Spleen (tissue), 11 donors: ENCODE measurements around the gene PITX1. TPM values are rescaled to one million over a fixed set of nuclear protein-coding genes. Genes with fewer than 3 reads are reported as not detected.

Experiments used
- DNase-seq: peaks from one replicate; pipeline ENCODE4 v3.0.0-alpha.2; 2020
- H3K27ac ChIP-seq, 8 donors: fragments of 200-600 bp; sonication (generic) in 7 of 8; 1 replicate in 4 of 8; 2 replicates in 4 of 8; pipeline versions ENCODE4 v1.5.0 to v1.8.0; 2016 to 2021; ENCODE audit warnings: inconsistent platforms in 4 of 8, mild to moderate bottlenecking in 4 of 8, moderate library complexity in 1 of 8
- H3K27me3 ChIP-seq, 7 donors: fragments of 200-600 bp; sonication (generic) in 6 of 7; replicated peaks in 1 of 7; 1 replicate in 4 of 7; 2 replicates in 3 of 7; pipeline versions ENCODE4 v1.5.0 to v1.8.0; 2016 to 2021; ENCODE audit warnings: inconsistent platforms in 3 of 7, mild to moderate bottlenecking in 1 of 7
- H3K36me3 ChIP-seq, 6 donors: fragments of 200-600 bp; sonication (generic) in 5 of 6; 1 replicate in 4 of 6; 2 replicates in 2 of 6; pipeline versions ENCODE4 v1.5.0 to v1.8.0; 2016 to 2021; ENCODE audit warnings: inconsistent platforms in 2 of 6
- H3K4me1 ChIP-seq, 6 donors: fragments of 200-600 bp; sonication (generic) in 5 of 6; 1 replicate in 3 of 6; 2 replicates in 3 of 6; pipeline versions ENCODE4 v1.5.0 to v1.8.0; 2016 to 2021; ENCODE audit warnings: inconsistent platforms in 3 of 6
- H3K4me3 ChIP-seq, 8 donors: fragments of 200-600 bp; sonication (generic) in 7 of 8; 1 replicate in 4 of 8; 2 replicates in 4 of 8; pipeline versions ENCODE4 v1.5.0 to v1.8.0; 2016 to 2021; ENCODE audit warnings: inconsistent platforms in 4 of 8, mild to moderate bottlenecking in 4 of 8, moderate library complexity in 2 of 8
- H3K9me3 ChIP-seq, 8 donors: fragments of 200-600 bp; sonication (generic) in 7 of 8; 1 replicate in 4 of 8; 2 replicates in 4 of 8; pipeline versions ENCODE4 v1.5.0 to v1.8.0; 2016 to 2021; ENCODE audit warnings: inconsistent platforms in 4 of 8
- CTCF ChIP-seq, 11 experiments: fragments of 200-600 bp in 7 of 11; fragments of 450-650 bp in 4 of 11; sonication (generic) in 4 of 11; IDR thresholded peaks in 8 of 11; conservative IDR thresholded peaks in 3 of 11; 1 replicate in 7 of 11; 2 replicates in 4 of 11; pipeline versions ENCODE4 v1.4.0 to v1.8.0; 2016 to 2021; ENCODE audit warnings: antibody characterized with exemption in 11 of 11, inconsistent platforms in 4 of 11, mild to moderate bottlenecking in 1 of 11
- POLR2A ChIP-seq, 3 donors: fragments of 450-650 bp; IDR thresholded peaks; one replicate each; pipeline ENCODE4 v1.5.1; 2017; ENCODE audit warnings: antibody characterized with exemption in 3 of 3, mild to moderate bottlenecking in 1 of 3
- POLR2AphosphoS5 ChIP-seq, 3 donors: sonication (generic); formaldehyde crosslinking; IDR thresholded peaks; one replicate each; pipeline ENCODE4 v1.5.1; 2017; ENCODE audit warnings: antibody characterized with exemption in 3 of 3
- WGBS, 5 donors: extraction: QIAGEN DNeasy Blood & Tissue Kit in 3 of 5; methylation state at CpG; one replicate each; pipeline versions ENCODE4 v1.1.5 to v1.1.7; 2013 to 2018; 5-methylcytosine and 5-hydroxymethylcytosine counted together
- intact Hi-C: fragments of 100-400 bp; cut with DNase I; formaldehyde crosslinking; loops from one replicate; pipeline ENCODE4 v1.15.0; 2023; ENCODE audit warnings: low total_unique reads
- polyA plus RNA-seq, 3 donors: library from polyadenylated mRNA; stranded (reverse); fragments of 200-250 nt; gene quantifications; one replicate each; pipeline ENCODE4 v1.2.1, GENCODE V29; 2013
- total RNA-seq, 7 donors: library from RNA; depleted of rRNA in 3 of 7; stranded (reverse); fragments of >200 nt in 3 of 7; fragmentation: NEBNext Ultra II Directional in 4 of 7; extraction: Animal tissue kit (Norgen Biotek cat#: 25700) in 4 of 7; gene quantifications; one replicate each; pipeline versions ENCODE4 v1.1.0 to v1.2.1, GENCODE V29; 2016 to 2021
- donor health status: healthy with polysubstance abuse.
- donor health status: DM: no; HTN: no; CAD: no; lungs with moderate emphysema.
- donor health status: DM: no; HTN: no; CAD: no.
- donor health status: Bipolar disorder and iron deficiency.
- donor health status: healthy.
- donor health status: DM: no; HTN: no; CAD: no.
- donor health status: DM: yes; HTN: yes; CAD: no.

Gene PITX1
- total and polyA plus RNA-seq, 10 donors = 0.04 to 0.98 (median 0.24) TPM; not detected in 6

- H3K4me3 ChIP-seq = no peak overlapping the region
- WGBS, 5 donors = 79 to 94% (median 90%) methylated on average over 2 to 4 of the region's 4 CpGs
- no peaks in the 10 kb centered on the region for H3K27me3 ChIP-seq
- H3K9me3 ChIP-seq = no peaks in the 10 kb centered on the region
- DNase-seq = peak; percentile 42
- TF ChIP-seq POLR2AphosphoS5 (IDR thresholded peaks at IDR 0.05) = no peak
- TF ChIP-seq CTCF (IDR thresholded peaks at IDR 0.05 in 8 of 11, conservative IDR thresholded peaks at IDR 0.05 in 3 of 11) = no peak
- no peak for TF ChIP-seq POLR2A (IDR thresholded peaks at IDR 0.05)
- H3K27ac ChIP-seq = no peak overlapping the region
- H3K4me1 ChIP-seq = no peaks in the 10 kb centered on the region
- intact Hi-C loops = no loop called here
- no peaks in the 10 kb centered on the region for H3K36me3 ChIP-seq
Measured at GRCh38 chr5:135011355-135012032, 22.5 kb downstream of the PITX1 start.

GRCh38 chr5:135010502-135011354 is 23.3 kb downstream of the PITX1 start:
- H3K27me3 ChIP-seq = no peaks in the 10 kb centered on the region
- WGBS, 5 donors = 59 to 90% (median 70%) methylated on average over 3 of the region's 3 CpGs
- peak; percentile 38 for DNase-seq
- no peaks in the 10 kb centered on the region for H3K9me3 ChIP-seq
- TF ChIP-seq POLR2AphosphoS5 (IDR thresholded peaks at IDR 0.05) (no peak), CTCF (IDR thresholded peaks at IDR 0.05 in 8 of 11, conservative IDR thresholded peaks at IDR 0.05 in 3 of 11) (no peak), POLR2A (IDR thresholded peaks at IDR 0.05) (no peak)
- H3K4me1 ChIP-seq = no peaks in the 10 kb centered on the region
- no peaks in the 10 kb centered on the region for H3K36me3 ChIP-seq
- H3K4me3 ChIP-seq = no peak overlapping the region
- intact Hi-C loops = no loop called here
- no peak overlapping the region for H3K27ac ChIP-seq

GRCh38 chr5:135009736-135010501 is 24.1 kb downstream of the PITX1 start:
- intact Hi-C loops = no loop called here
- no peak for TF ChIP-seq POLR2A (IDR thresholded peaks at IDR 0.05)
- no peak for TF ChIP-seq CTCF (IDR thresholded peaks at IDR 0.05 in 8 of 11, conservative IDR thresholded peaks at IDR 0.05 in 3 of 11)
- Histone ChIP-seq H3K36me3 (no peaks in the 10 kb centered on the region), H3K27me3 (no peaks in the 10 kb centered on the region), H3K27ac (no peak overlapping the region), H3K4me1 (no peaks in the 10 kb centered on the region), H3K4me3 (no peak overlapping the region), H3K9me3 (no peaks in the 10 kb centered on the region)
- DNase-seq = peak; percentile 50
- WGBS, 5 donors = 89 to 91% (median 91%) methylated on average over 11 of the region's 11 CpGs
